Measurements from ENCODE around the gene ETNK2.

Gene ETNK2

GRCh38 chr1:204151552-204152309 is at the start of gene ETNK2:
TSS of gene ETNK2 (minus strand) at chr1:204152044. CDS start at chr1:204151852, 192 bp downstream.
- peak; percentile 86 for DNase-seq

DNA sequence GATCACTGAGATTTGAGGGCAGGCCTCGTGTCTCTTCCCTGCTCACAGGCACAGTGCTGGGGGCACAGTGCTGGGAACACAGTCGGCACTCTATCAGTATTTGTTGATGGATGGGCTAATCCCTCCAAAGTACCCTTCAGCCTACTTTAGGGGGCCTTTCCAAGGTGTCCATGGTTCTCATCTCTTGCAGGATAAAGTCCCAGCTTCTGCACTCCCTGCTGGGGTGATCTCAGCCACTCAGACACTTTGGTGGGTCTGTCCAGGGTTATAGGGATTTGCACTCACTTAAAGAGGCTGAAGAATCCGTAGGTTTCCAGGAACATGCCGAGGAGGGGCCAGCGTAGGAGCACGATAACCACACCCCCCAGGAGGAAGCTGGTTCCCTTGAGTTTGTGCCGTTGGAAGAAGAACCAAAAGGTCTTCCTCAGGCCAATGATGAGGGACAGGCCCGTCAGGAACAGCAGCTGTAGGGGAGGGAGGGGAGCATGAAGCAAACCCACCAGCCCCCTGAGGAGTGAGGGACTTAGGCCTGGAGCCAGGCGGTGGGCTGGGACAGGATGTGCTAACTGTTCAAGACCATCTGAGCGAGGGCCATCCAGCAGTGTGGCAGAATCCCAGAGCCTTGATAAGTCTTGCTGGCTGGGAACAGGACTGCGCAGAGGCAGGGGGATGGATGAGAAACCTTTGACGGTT is 49.6 kb upstream of the ETNK2 start:
- no peak for DNase-seq

DNA sequence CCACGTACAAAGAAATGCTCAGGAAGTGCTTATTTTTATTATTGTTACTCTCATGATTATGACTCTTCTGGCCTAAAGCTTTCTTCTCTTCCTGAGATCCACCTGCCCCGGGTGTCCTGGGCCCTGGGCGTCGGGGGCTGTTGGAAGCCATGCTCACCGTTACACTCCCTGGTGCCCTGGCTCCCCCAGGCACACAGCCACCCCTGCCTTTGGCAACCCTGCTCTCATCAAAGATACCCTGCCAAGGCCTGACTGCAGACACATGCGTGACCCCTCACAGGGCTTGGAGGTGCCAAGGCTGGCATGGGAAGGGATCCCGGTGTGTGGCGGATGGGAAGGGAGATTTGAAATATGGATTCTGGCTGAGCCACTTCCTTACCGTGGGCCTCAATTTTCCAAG is 47.7 kb upstream of the ETNK2 start:
- no peak for DNase-seq

- peak; percentile 48 for DNase-seq
Measured at GRCh38 chr1:204198348-204199340, 46.8 kb upstream of the ETNK2 start.

DNA sequence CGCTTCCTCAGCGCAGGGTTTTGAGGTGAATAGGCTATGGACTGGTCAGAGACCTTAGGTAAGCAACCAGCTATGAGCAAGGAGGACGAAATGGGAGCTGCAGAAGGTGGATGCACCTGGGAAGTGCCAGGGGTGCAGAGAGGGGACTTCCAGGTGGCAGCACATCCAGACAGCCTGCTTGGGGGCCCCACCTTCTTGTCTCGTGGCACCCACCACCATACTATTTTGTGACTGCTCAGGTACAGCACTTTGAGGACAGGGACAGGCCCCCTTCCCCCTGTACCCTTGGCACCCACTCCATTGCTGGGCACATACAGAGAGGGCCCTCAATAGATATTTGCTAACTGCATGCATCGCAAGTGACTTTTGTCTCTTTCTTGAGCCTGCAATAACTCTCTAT is 45.2 kb upstream of the ETNK2 start:
- no peak for DNase-seq

DNA sequence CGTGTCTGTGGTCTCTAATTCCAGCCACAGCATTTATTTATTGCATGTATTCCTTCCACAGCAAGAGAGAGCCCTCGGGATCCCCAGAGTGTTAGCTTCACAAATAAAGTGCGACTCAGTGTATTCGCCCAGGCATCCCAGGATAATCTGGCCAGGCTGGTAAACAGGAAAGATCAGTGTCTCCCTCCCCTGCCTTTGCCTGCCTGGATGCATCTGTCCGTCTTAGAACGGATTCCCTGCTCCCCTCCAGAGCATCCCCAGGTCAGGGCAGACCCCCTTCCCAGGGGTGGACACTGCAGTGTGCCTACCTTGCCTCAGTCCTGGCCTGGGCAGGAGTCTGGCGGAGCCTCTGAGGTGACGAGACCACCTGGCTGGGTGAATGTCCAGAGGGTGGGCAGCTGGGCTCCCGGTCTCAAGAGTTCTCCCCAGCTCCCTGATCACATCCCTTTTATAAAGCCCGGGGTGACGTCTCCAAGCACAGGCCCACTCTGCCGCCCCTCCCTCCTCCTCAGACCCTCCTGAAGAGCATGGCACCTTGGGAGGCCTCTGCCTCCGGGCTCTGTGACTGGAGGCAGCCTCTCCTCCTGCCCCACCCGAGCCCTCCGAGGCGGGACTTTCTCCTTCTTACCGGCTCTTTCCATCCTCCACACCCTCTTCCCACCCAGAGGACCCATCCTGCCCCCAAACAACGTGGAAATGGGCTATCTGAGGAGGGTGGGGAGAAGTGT is 44.4 kb upstream of the ETNK2 start, which contains the start of gene KISS1:
Gene KISS1 (minus strand): TSS at position 424 of the 728 bp plus-strand sequence. CDS start 3,615 bp downstream, outside the sequence.
- DNase-seq, result peak; percentile 64

- DNase-seq, result no peak
Measured at GRCh38 chr1:204194771-204195170, 42.9 kb upstream of the ETNK2 start.

DNA sequence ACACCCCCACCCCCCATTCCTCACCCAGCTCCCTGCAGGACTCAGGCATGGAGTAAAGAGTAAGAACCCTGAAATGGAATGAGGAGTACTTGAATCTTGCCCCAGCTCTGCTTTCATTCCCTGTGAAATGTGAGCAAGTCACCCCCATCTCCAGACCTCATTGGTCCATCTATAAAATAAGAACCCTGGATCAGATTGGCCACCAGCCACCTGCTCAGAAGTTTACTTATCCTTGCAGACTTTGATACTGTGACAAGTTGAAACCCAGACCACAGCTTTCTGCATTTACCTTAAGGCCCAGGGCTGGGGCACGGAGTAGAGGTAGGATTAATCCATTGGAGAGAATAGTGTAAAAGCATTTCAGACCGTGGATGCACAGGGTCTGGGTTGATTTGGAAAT is 42.2 kb upstream of the ETNK2 start:
- no peak for DNase-seq

GRCh38 chr1:204192589-204193352 is 40.9 kb upstream of the ETNK2 start:
- no peak for DNase-seq

- DNase-seq, result no peak
Measured at GRCh38 chr1:204192046-204192445, 40.2 kb upstream of the ETNK2 start.

- DNase-seq, result peak; percentile 56
Measured at GRCh38 chr1:204191456-204191855, 39.6 kb upstream of the ETNK2 start.

DNA sequence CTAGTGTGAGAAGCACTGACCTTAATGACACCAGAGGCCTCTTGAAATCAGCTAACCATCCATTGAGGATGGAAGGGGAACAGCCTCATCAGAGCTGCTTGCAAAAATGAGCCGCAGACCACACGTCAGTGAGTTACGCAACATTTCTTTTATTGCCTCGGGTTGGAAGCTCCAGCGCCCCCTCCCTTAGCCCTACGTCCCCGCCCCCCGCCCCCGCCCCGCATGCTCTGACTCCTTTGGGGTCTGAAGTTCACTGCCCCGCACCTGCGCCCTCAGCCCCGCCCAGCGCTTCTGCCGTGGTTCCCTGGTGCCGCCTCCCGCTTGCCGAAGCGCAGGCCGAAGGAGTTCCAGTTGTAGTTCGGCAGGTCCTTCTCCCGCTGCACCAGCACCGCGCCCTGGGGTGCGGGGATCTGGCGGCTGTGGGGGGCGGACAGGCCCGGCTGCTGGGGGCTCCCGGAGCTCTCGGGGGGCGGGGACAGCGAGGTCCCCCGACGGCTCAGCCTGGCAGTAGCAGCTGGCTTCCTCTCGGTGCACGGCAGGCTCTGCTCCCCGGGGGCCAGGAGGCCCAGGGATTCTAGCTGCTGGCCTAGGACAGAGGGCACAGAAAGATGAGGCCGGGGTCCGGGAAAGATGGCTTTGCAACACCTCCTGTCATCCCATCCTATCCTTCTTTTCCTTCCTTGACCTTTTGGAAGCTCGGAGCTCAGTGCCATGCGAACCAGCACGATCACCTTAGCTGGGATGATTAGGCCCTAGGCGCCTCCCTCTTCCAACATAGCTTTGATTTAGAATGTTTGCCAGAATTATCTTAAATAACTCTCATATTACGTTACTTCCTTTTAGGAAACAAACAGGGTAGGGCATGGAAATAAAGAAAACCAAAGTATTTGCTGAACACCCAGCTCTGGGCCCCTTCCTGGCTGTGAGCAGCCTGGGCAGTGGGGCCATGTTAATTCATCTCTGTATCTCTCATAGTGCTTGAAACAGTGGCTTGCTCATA is 38.7 kb upstream of the ETNK2 start:
- peak; percentile 71 for DNase-seq

DNA sequence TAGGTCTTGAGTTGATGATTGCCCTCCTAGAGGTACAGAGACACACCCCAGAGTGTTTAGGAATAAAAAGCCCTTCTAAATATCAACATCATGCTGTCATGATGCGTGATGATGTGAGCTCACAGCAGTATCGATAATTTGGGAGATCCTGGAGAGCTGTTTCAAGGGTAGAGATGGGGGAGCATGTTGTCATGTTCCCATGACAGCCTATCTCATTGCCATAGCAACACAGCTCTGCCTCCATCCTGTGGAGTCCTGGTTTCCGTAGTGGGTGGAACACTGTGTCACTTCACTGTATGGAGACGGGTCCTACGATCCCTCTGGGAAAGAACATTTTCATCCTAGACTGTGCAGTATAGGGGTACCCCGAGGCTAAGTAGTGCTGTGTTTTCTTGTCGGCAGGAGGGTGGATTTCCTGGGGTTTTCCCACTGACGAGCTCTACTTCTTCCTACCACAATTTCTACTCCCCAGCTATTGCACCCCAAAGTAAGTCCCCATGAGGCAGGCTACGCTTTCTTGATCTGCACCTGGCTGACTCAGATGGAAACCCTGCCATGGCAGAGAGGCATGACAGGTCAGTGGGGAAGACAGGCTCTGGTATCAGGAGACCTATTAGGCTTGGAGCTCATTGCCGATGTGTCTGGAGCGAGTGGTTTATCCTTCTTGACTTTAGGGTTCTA is 37.3 kb upstream of the ETNK2 start:
- peak; percentile 53 for DNase-seq

- no peak for DNase-seq
Measured at GRCh38 chr1:204186597-204186996, 34.8 kb upstream of the ETNK2 start.

DNA sequence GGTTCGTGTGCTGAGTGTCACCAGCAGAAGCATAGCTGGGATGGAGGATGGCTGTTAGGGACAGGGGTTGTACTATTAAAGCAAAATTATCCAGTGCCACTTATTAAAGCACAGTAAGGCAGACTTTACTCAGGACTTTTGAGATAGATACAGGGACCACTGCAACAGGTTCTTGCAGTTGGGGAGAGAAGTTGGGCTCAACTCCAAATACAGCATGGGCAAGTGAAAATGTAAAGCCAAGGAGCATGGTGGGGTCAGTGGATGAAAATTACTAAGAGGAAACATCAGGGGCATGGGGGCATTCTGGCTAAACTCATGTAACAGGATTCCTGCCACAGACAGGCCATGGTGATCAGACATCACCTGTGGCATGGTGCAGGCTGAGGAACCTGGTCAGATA is 29.3 kb upstream of the ETNK2 start:
- no peak for DNase-seq

DNA sequence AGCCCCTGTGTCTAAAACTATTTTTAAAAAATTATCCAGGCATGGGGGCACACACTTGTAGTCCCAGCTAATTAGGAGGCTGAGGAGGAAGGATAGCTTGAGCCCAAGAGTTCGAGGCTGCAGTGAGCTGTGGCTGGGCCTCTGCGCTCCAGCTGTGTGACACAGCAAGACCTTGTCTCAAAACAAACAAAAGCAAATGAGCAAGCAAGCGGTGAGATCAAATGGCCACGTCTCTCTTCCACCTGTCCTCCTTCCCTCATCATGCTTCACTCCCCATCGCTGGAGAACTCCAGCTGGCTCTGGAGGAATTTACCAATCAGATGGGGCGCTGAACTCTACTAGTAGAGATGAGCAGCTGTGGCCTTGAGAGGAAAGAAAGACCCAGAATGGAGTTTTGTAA is 28.3 kb upstream of the ETNK2 start:
- peak; percentile 52 for DNase-seq

DNA sequence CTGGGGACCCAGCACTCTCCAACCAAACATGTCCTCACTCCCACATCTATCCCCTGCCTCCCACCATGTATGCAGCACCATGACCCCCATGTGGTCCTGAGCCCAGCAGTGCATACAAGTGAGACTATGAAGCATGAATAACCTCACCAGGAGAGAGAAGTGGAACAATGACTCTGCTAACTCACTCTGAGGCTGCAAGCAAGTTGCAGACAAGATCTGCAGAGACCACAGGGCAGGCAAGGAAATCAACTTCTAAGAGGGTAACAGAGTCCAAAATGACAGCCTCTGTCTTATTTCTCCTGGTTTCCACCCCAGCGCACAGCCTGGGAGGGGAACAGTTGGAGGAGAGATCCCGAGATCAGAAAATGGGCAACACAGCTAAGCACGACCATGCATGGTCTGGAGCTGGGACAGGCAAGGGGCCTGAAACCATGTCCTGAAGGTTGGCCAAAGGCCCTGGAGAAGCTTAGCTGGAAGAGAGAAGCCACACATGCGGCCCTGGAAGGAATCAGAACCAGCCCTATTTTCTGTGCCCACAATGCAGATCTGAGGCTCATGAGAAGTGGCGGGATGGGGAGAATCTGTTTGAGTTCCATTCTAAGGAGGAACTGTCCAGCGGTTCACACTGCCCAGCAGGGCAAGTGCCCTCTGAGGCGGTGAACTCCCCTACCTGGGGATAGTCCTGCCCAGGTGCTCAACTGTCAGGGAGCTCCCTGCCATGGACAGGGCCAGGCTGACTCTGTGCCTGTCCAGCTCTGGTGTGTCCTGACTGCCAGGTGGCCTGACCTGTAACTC is 26.8 kb upstream of the ETNK2 start:
- DNase-seq, result no peak

- DNase-seq, result no peak
Measured at GRCh38 chr1:204177133-204177532, 25.3 kb upstream of the ETNK2 start.

GRCh38 chr1:204176049-204176448 is 24.2 kb upstream of the ETNK2 start:
- peak; percentile 40 for DNase-seq
